PC-9 (cell line): ENCODE results near the gene SULT4A1. TPM values are rescaled to one million over a fixed set of nuclear protein-coding genes. Genes with fewer than 3 reads are reported as not detected.
A peak's percentile ranks its signal among the peaks of the same experiment; 100 is the strongest.

Experiments used
- BruUV-seq: library from RNA; stranded (reverse); fragments of 400-500 nt; replicated peaks from 2 replicates; lab custom pipeline; 2021; lab: Mats Ljungman, UMichigan
- CTCF ChIA-PET: fragments of 300-600 bp; sonication (Branson Sonifier 250); formaldehyde crosslinking; loops from one replicate; lab custom pipeline; 2022; ENCODE audit warnings: antibody characterized with exemption; lab: Charles Lee
- POLR2A ChIA-PET: fragments of 300-600 bp; sonication (Branson Sonifier 250); formaldehyde crosslinking; loops from one replicate; lab custom pipeline; 2022; ENCODE audit warnings: antibody characterized with exemption; ENCODE audit not compliant: unreplicated experiment; lab: Charles Lee
- DNase-seq, 2 experiments: peaks; one replicate each; pipeline versions ENCODE4 v3.0.0 to v3.0.0-alpha.2; 2015 to 2022; ENCODE audit warnings: mixed read lengths in 1 of 2
- H2AFZ ChIP-seq: fragments of 200-600 bp; sonication (generic); 2 replicates; pipeline ENCODE4 v1.8.1; 2017; ENCODE audit warnings: antibody characterized with exemption
- H3F3A ChIP-seq: fragments of 200-600 bp; sonication (generic); 2 replicates; pipeline ENCODE4 v1.8.1; 2017; ENCODE audit warnings: antibody characterized with exemption, mild to moderate bottlenecking, low read depth; ENCODE audit not compliant: insufficient read depth
- H3K27ac ChIP-seq: fragments of 200-600 bp; sonication (generic); 2 replicates; pipeline ENCODE4 v1.6.1; 2016; ENCODE audit warnings: mixed run types
- H3K27me3 ChIP-seq: fragments of 200-600 bp; sonication (generic); 2 replicates; pipeline ENCODE4 v1.6.1; 2016; ENCODE audit warnings: low read depth, mixed run types; ENCODE audit not compliant: insufficient read depth
- H3K36me3 ChIP-seq: fragments of 200-600 bp; sonication (generic); 2 replicates; pipeline ENCODE4 v1.6.1; 2016; ENCODE audit warnings: low read depth, mixed run types
- H3K4me1 ChIP-seq: fragments of 200-600 bp; sonication (generic); replicated peaks from 2 replicates; pipeline ENCODE4 v1.6.1; 2016; ENCODE audit warnings: mixed run types; ENCODE audit not compliant: insufficient read depth
- H3K4me2 ChIP-seq: fragments of 200-600 bp; sonication (generic); 2 replicates; pipeline ENCODE4 v1.6.1; 2017; ENCODE audit warnings: mixed run types
- H3K4me3 ChIP-seq: fragments of 200-600 bp; sonication (generic); 2 replicates; pipeline ENCODE4 v1.6.1; 2016; ENCODE audit warnings: mixed run types
- H3K79me2 ChIP-seq: fragments of 200-600 bp; sonication (generic); 2 replicates; pipeline ENCODE4 v1.6.1; 2017; ENCODE audit warnings: low read depth, mixed run types
- H3K9me2 ChIP-seq: fragments of 200-600 bp; sonication (generic); 2 replicates; pipeline ENCODE4 v1.8.1; 2017; ENCODE audit warnings: mild to moderate bottlenecking; ENCODE audit not compliant: insufficient read depth
- H3K9me3 ChIP-seq: fragments of 200-600 bp; sonication (generic); 2 replicates; pipeline ENCODE4 v1.8.1; 2016; ENCODE audit warnings: low read depth; ENCODE audit not compliant: insufficient read depth
- H4K20me1 ChIP-seq: fragments of 200-600 bp; sonication (generic); 2 replicates; pipeline ENCODE4 v1.8.1; 2017; ENCODE audit not compliant: insufficient read depth
- CTCF ChIP-seq: fragments of 200-600 bp; sonication (generic); conservative IDR thresholded peaks from 2 replicates; pipeline ENCODE4 v1.6.1; 2017; ENCODE audit warnings: mixed run types, antibody characterized with exemption, mild to moderate bottlenecking, moderate library complexity
- EZH2 ChIP-seq: fragments of 200-600 bp; sonication (generic); IDR thresholded peaks from 2 replicates; pipeline ENCODE4 v1.8.0; 2017; ENCODE audit warnings: antibody characterized with exemption, low read depth
- intact Hi-C: fragments of 100-400 bp; cut with micrococcal nuclease; formaldehyde crosslinking; loops from one replicate; pipeline ENCODE4 v1.10.0; 2022; ENCODE audit not compliant: unreplicated experiment
- total RNA-seq: library from RNA; stranded (reverse); gene quantifications from 2 replicates; pipeline ENCODE4 v1.2.3, GENCODE V29; 2021

Gene SULT4A1
- total RNA-seq, 1 experiment from 2014 or later: 3.4 TPM

GRCh38 chr22:43795320-43795719 lies 67.0 kb downstream of the SULT4A1 start:
- peaks cover 4% of the 10 kb centered on the region; the same call in 1 of the 2 replicates for H4K20me1 ChIP-seq
- no peaks in the 10 kb centered on the region; the same call in 1 of the 2 replicates for H3K9me3 ChIP-seq
- no peak overlapping the region for H3K4me3 ChIP-seq
- intact Hi-C loops: no loop called here
- POLR2A ChIA-PET: no interaction called here
- TF ChIP-seq EZH2: no peak
- no peak for TF ChIP-seq CTCF
- H3K27me3 ChIP-seq: peaks cover 16% of the 10 kb centered on the region; the same call in 1 of the 2 replicates
- no peak overlapping the region for H3K4me2 ChIP-seq
- H2AFZ ChIP-seq: no peak overlapping the region
- H3K79me2 ChIP-seq: no peaks in the 10 kb centered on the region
- no peaks in the 10 kb centered on the region for H3F3A ChIP-seq
- H3K27ac ChIP-seq: no peak overlapping the region
- no peaks in the 10 kb centered on the region for H3K36me3 ChIP-seq
- no peaks in the 10 kb centered on the region for H3K4me1 ChIP-seq
- DNase-seq: no peak
- BruUV-seq: no TSS peak
- CTCF ChIA-PET: no interaction called here
- no peaks in the 10 kb centered on the region for H3K9me2 ChIP-seq

GRCh38 chr22:43792905-43793304 lies 69.4 kb downstream of the SULT4A1 start:
- no peak for TF ChIP-seq CTCF
- TF ChIP-seq EZH2: no peak
- Histone ChIP-seq H3K9me2 (no peaks in the 10 kb centered on the region), H3K27me3 (peaks cover 16% of the 10 kb centered on the region; the same call in 1 of the 2 replicates), H3K9me3 (no peaks in the 10 kb centered on the region), H3K79me2 (no peaks in the 10 kb centered on the region), H3K27ac (no peak overlapping the region), H3K4me2 (no peak overlapping the region), H3F3A (no peaks in the 10 kb centered on the region), H2AFZ (no peak overlapping the region), H3K4me3 (no peak overlapping the region), H3K4me1 (peaks cover 5% of the 10 kb centered on the region; the same call in 1 of the 2 replicates), H3K36me3 (no peaks in the 10 kb centered on the region), H4K20me1 (peaks cover 4% of the 10 kb centered on the region; the same call in 1 of the 2 replicates)
- no peak for DNase-seq
- POLR2A ChIA-PET: no interaction called here
- CTCF ChIA-PET: no interaction called here
- no TSS peak for BruUV-seq
- intact Hi-C loops: no loop called here

GRCh38 chr22:43789452-43789851 lies 72.9 kb downstream of the SULT4A1 start:
- H3K27ac ChIP-seq: no peak overlapping the region
- H3K9me3 ChIP-seq: no peaks in the 10 kb centered on the region
- H3K4me1 ChIP-seq: peaks cover 5% of the 10 kb centered on the region; the same call in 1 of the 2 replicates
- H3K4me3 ChIP-seq: no peak overlapping the region
- H3K36me3 ChIP-seq: no peaks in the 10 kb centered on the region
- H3K4me2 ChIP-seq: peak overlapping the region; percentile 24; the same call in 1 of the 2 replicates
- no peaks in the 10 kb centered on the region for H3K9me2 ChIP-seq
- DNase-seq: peak; percentile 40 to 87
- ChIA-PET POLR2A (interaction anchor here (0.6 kb wide), 1 partner anchor 934 kb away, joined by 5 read pairs; no protein-coding TSS in a partner anchor), CTCF (no interaction called here)
- H2AFZ ChIP-seq: no peak overlapping the region
- no peaks in the 10 kb centered on the region; the same call in 1 of the 2 replicates for H3F3A ChIP-seq
- intact Hi-C loops: no loop called here
- 0 out of 2 replicates have a peak, but pooled peaks cover 5% of the 10 kb centered on the region for H4K20me1 ChIP-seq
- H3K27me3 ChIP-seq: peaks cover 7% of the 10 kb centered on the region; the same call in 1 of the 2 replicates
- TF ChIP-seq EZH2 (no peak), CTCF (no peak)
- no TSS peak for BruUV-seq
- H3K79me2 ChIP-seq: no peaks in the 10 kb centered on the region
